Heart left ventricle (tissue), 16 donors: ENCODE measurements around the gene WTIP. TPM values are rescaled to one million over a fixed set of nuclear protein-coding genes. Genes with fewer than 3 reads are reported as not detected.

Experiments
- ATAC-seq, 4 donors: fragments of 200-7000 bp; cut with Tn5 transposase; one replicate each; pipeline ENCODE4 v1.9.1; 2020 to 2022; ENCODE audit warnings: moderate library complexity in 4 of 4, mild to moderate bottlenecking in 3 of 4, moderate number of reproducible peaks in 1 of 4
- DNase-seq, 5 donors: peaks; one replicate each; pipeline ENCODE4 v3.0.0-alpha.2; 2020
- H3K27ac ChIP-seq, 12 donors: fragments of 200-600 bp; sonication (generic) in 4 of 12; one replicate each; pipeline versions ENCODE4 v1.5.0 to v1.8.0; 2016 to 2022; ENCODE audit warnings: mild to moderate bottlenecking in 2 of 12
- H3K27me3 ChIP-seq, 9 donors: fragments of 200-600 bp; sonication (generic) in 2 of 9; one replicate each; pipeline versions ENCODE4 v1.5.1 to v1.8.0; 2016 to 2022; ENCODE audit warnings: mild to moderate bottlenecking in 3 of 9
- H3K36me3 ChIP-seq, 9 donors: fragments of 200-600 bp; sonication (generic) in 2 of 9; one replicate each; pipeline versions ENCODE4 v1.5.0 to v1.8.0; 2018 to 2022; ENCODE audit warnings: mild to moderate bottlenecking in 2 of 9
- H3K4me1 ChIP-seq, 12 donors: fragments of 200-600 bp; sonication (generic) in 4 of 12; one replicate each; pipeline versions ENCODE4 v1.5.0 to v1.8.0; 2016 to 2022; ENCODE audit warnings: mild to moderate bottlenecking in 3 of 12
- H3K4me3 ChIP-seq, 12 donors: fragments of 200-600 bp; sonication (generic) in 4 of 12; one replicate each; pipeline versions ENCODE4 v1.5.0 to v1.8.0; 2017 to 2022; ENCODE audit warnings: mild to moderate bottlenecking in 9 of 12, moderate library complexity in 4 of 12
- H3K9me3 ChIP-seq, 12 donors: fragments of 200-600 bp; sonication (generic) in 4 of 12; one replicate each; pipeline versions ENCODE4 v1.5.0 to v1.8.0; 2016 to 2022; ENCODE audit warnings: mild to moderate bottlenecking in 1 of 12
- CTCF ChIP-seq, 12 donors: fragments of 200-600 bp; sonication (generic) in 4 of 12; IDR thresholded peaks; one replicate each; pipeline versions ENCODE4 v1.5.0 to v1.8.0; 2018 to 2022; ENCODE audit warnings: antibody characterized with exemption in 12 of 12, mild to moderate bottlenecking in 5 of 12
- POLR2A ChIP-seq, 2 donors: fragments of 450-650 bp; IDR thresholded peaks; one replicate each; pipeline ENCODE4 v1.6.1; 2017; ENCODE audit warnings: antibody characterized with exemption in 2 of 2, mild to moderate bottlenecking in 2 of 2, moderate library complexity in 2 of 2
- WGBS, 4 donors: extraction: QIAGEN DNeasy Blood & Tissue Kit in 2 of 4; methylation state at CpG; one replicate each; pipeline versions ENCODE4 v1.1.5 to v1.1.7; 2013 to 2018; 5-methylcytosine and 5-hydroxymethylcytosine counted together
- intact Hi-C, 10 donors: fragments of 100-400 bp; cut with DNase I; formaldehyde crosslinking; loops; one replicate each; pipeline versions ENCODE4 v1.11.1 to v1.14.2; 2022
- polyA plus RNA-seq, 2 donors: library from polyadenylated mRNA; stranded (reverse); fragments of 200-250 nt; gene quantifications; one replicate each; pipeline ENCODE4 v1.2.3, GENCODE V29; 2013
- total RNA-seq, 9 donors: library from RNA; depleted of rRNA in 2 of 9; stranded (reverse); fragments of >200 nt in 2 of 9; fragmentation: NEBNext Ultra II Directional in 3 of 9; extraction: Animal tissue kit (Norgen Biotek cat#: 25700) in 3 of 9; gene quantifications; one replicate each; pipeline versions ENCODE4 v1.1.0 to v1.2.4, GENCODE V29; 2016 to 2023
- donor health status: ischemic (EF 13 %, LVEDD 7.1; RV severe dilation, severe dysfunction).
- donor health status: healthy with polysubstance abuse.
- donor health status: DM: no; HTN: yes; CAD: no.
- donor health status: DM: no; HTN: no; CAD: no.
- donor health status: ischemic (EF 25% LVEDD 6.9; RV normal size, moderate dysfunction).
- donor health status: ischemic (EF 25% LVEDD 5.7; RV mildly dilated, moderate dysfunction).
- donor health status: healthy.
- donor health status: DM: yes; HTN: yes; CAD: no.
- donor health status: ischemic (EF 35%, LVEDD 5.7; RV mildly dilated, moderate dysfunction).
- donor health status: nonischemic (EF 11% LVEDD 7.7; RV severe dilation, severe dysfunction).
- donor health status: DM: yes; HTN: yes; CAD: no.
- donor health status: PGD.
- donor health status: ischemic (EF 29% LVEDD 5.4; RV normal size, mild dysfunction).
- donor health status: nonischemic (EF 23%, LVEDD 6.1; RV moderate dilation, normal function).

Gene WTIP
- total and polyA plus RNA-seq, 11 donors: 6.6 to 33.3 (median 19.6) TPM

GRCh38 chr19:34485831-34486230, 4.3 kb downstream of the WTIP start:
- ATAC-seq (no peak), DNase-seq (no peak)
- peaks cover 0 to 13% (median 6%) of the 10 kb centered on the region in 9 donors for H3K36me3 ChIP-seq
- no peak overlapping the region for H3K27ac ChIP-seq
- no peak overlapping the region for H3K4me3 ChIP-seq
- intact Hi-C loops: no loop called here
- peaks cover 0 to 18% (median 0%) of the 10 kb centered on the region in 9 donors for H3K27me3 ChIP-seq
- no peaks in the 10 kb centered on the region for H3K9me3 ChIP-seq
- TF ChIP-seq CTCF (IDR thresholded peaks at IDR 0.05): no peak
- no peak for TF ChIP-seq POLR2A (IDR thresholded peaks at IDR 0.05)
- WGBS, 4 donors: 75 to 88% (median 80%) methylated on average over 9 of the region's 9 CpGs
- peaks cover 4 to 39% (median 25%) of the 10 kb centered on the region in 12 donors for H3K4me1 ChIP-seq

DNA sequence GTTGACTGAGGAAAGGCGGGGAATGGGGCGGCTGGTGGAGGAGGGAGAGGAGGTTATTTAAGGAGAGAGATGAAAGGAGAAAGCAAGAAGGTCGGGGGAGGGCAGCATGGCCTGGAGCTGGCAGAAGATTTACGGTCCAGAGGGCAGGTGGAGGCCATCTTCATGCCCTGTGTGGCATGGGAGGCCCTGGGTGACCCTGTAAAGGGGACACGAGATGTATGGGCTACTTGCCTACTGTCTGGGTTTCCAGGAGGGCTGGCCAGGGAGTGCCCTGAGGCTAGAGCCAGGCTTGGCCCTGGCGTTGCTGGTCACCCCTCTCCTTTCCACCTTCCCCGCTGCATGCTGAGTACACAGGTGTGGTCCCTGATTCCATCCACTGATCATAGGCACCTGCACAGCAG, 6.1 kb downstream of the WTIP start:
- no peaks in the 10 kb centered on the region for H3K9me3 ChIP-seq
- no peak for DNase-seq
- intact Hi-C loops: no loop called here
- WGBS, 4 donors: 76 to 91% (median 85%) methylated on average over 7 of the region's 7 CpGs
- ATAC-seq: no peak
- TF ChIP-seq CTCF (IDR thresholded peaks at IDR 0.05): no peak
- TF ChIP-seq POLR2A (IDR thresholded peaks at IDR 0.05): no peak
- no peak overlapping the region for H3K4me3 ChIP-seq
- peaks cover 4 to 35% (median 20%) of the 10 kb centered on the region in 12 donors for H3K4me1 ChIP-seq
- peaks cover 0 to 8% (median 0%) of the 10 kb centered on the region in 9 donors for H3K27me3 ChIP-seq
- peaks cover 0 to 31% (median 25%) of the 10 kb centered on the region in 9 donors for H3K36me3 ChIP-seq
- H3K27ac ChIP-seq: no peak overlapping the region

GRCh38 chr19:34489175-34489574, 7.6 kb downstream of the WTIP start:
- no peak overlapping the region for H3K27ac ChIP-seq
- 65 to 78% (median 73%) methylated on average over 7 of the region's 7 CpGs for WGBS, 4 donors
- H3K9me3 ChIP-seq: no peaks in the 10 kb centered on the region
- H3K4me1 ChIP-seq: peaks cover 0 to 23% (median 8%) of the 10 kb centered on the region in 12 donors
- no peaks in the 10 kb centered on the region for H3K27me3 ChIP-seq
- peaks cover 0 to 46% (median 40%) of the 10 kb centered on the region in 9 donors for H3K36me3 ChIP-seq
- intact Hi-C loops: no loop called here
- ATAC-seq (no peak), DNase-seq (no peak)
- H3K4me3 ChIP-seq: no peak overlapping the region
- TF ChIP-seq CTCF (IDR thresholded peaks at IDR 0.05) (no peak), POLR2A (IDR thresholded peaks at IDR 0.05) (no peak)

DNA sequence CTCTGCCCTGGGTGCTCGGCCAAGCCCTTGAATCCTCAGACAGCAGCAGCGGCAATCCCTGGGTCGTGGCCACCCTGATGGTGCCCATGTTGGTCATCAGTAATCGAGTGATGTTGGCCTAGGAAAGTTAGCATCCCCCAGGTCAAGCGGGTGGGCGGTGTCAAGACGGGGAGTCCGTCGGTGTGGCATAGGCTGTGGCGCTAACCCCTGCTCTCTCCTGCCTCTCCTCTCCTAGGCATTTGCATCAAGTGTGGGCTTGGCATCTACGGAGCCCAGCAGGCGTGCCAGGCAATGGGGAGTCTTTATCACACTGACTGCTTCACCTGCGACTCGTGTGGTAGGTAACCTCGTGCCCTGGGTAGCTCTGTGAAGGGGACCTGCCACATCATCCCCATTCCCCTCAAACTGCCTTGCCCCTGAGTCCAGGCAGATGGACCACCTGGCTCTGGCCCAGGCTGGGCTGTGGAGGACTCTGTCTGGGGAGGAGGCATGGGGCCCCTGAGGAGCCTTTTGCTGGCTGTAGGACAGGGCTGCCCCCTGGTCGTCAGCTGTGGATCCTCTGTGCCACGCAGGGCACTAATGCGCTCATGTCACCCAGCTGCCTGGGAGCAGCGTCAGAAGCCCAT, 8.7 kb downstream of the WTIP start:
- H3K36me3 ChIP-seq: peaks cover 3 to 57% (median 51%) of the 10 kb centered on the region in 9 donors
- 93 to 95% (median 94%) methylated on average over 19 of the region's 19 CpGs for WGBS, 4 donors
- no peak for DNase-seq
- no peak for ATAC-seq
- no peaks in the 10 kb centered on the region for H3K27me3 ChIP-seq
- H3K27ac ChIP-seq: no peak overlapping the region
- intact Hi-C loops: no loop called here
- no peak overlapping the region for H3K4me3 ChIP-seq
- no peak for TF ChIP-seq POLR2A (IDR thresholded peaks at IDR 0.05)
- no peak for TF ChIP-seq CTCF (IDR thresholded peaks at IDR 0.05)
- no peaks in the 10 kb centered on the region for H3K9me3 ChIP-seq
- peaks cover 0 to 12% (median 2%) of the 10 kb centered on the region in 12 donors for H3K4me1 ChIP-seq
